AG08396 (cell line): ENCODE measurements around the gene ANGPTL7.

Experiments used
- DNase-seq: peaks from one replicate; pipeline ENCODE4 v3.0.0; 2012; ENCODE audit warnings: low spot score, mixed read lengths

Gene ANGPTL7

GRCh38 chr1:11204396-11205190 is 15.4 kb downstream of the ANGPTL7 start:
- no peak for DNase-seq

DNA sequence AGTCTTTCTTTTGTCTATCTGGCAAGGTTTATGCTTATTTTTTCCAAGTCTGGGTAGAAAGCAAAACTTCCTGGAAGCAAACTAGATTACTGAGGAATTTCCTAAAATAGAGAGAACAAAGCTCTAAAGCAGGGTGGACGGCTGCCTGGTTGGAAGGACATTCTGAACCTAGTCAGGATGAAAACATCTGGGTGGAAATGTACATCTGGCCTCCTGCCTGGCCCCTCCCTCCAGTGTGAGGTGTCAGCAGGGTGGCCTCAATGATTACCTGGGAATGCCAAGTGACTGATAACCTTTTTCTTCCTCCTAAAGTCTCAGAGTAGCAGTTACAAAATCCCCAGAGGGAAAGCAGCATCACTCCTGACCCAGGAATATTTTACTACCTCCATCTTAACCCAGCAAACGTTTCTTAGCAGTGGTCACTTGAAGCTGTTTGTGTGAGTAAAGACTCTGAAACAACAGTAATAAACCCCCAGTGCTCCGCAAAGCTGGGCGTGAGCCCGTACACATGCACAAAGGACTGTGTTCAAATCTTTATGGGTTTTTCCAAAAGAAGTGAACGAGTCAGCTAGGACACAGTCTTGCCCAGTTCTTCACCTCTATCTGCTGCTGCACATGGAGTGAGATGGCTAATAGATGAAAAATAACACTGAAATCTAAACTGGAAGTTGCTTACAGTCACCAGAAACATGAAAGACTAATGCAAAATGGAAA is 18.9 kb downstream of the ANGPTL7 start:
- DNase-seq, result no peak

GRCh38 chr1:11211461-11211860 is 22.3 kb downstream of the ANGPTL7 start:
- DNase-seq, result no peak

GRCh38 chr1:11211925-11212587 is 22.9 kb downstream of the ANGPTL7 start:
- DNase-seq, result no peak

GRCh38 chr1:11214698-11215380 is 25.7 kb downstream of the ANGPTL7 start:
- no peak for DNase-seq

GRCh38 chr1:11215381-11216005 is 26.3 kb downstream of the ANGPTL7 start:
- no peak for DNase-seq

DNA sequence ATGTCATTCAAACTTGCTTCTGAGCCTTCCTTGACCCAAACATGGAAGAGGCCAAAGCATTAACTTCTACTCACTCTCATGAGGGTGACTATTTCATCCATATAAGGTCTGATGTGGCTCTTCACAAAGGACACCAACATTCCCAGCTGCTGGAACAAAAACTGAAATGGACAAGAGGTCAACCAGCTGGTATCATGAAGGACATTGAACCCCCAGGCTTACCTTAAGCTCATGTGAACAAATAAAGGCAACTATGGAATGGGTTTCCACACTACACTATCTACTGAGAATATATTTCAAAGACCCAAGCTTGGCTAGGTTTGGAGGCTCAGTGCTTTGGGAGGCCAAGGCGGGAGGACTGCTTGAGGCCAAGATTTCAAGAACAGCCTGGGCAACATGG is 26.9 kb downstream of the ANGPTL7 start:
- no peak for DNase-seq

DNA sequence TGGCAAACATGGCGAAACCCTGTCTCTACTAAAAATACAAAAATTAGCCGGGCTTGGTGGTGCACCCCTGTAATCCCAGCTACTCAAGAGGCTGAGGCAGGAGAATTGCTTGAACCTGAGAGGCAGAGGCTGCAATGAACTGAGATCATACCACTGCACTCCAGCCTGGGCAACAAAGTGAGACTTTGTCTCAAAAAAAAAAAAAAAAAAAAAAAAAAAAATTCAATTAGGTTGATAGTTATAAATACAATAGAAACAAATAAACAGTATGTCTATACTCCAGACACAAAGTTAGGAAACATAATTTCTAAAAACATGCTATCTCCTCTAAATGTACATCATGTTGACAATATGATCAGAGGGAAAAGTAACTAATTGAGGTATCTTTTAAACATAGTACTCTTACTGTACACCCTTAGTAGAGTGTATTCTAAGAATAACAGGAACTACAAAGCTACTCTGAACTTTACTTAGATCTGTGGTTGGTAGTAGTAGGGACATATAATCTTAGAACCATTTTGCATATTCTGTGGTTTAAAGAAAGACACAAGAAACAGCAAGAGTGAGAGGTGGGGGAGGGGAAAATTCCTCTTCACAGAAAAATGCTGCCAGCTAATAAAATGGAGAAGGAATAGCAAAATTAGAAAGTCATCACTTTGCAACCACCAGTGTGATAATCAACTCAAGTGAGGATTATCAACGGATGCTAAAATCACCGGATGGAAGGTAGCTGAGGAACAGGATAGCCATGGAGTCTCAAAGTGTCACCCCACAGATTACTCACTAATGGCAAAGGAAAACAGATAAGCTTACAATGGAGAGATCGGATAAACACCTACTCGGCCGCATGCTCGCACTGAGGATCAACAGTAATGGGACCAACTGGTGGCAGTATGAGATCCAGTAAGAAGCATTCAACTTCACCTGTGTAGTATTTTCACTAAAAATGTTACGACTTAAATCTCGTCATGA is 38.2 kb downstream of the ANGPTL7 start:
- DNase-seq, result no peak

DNA sequence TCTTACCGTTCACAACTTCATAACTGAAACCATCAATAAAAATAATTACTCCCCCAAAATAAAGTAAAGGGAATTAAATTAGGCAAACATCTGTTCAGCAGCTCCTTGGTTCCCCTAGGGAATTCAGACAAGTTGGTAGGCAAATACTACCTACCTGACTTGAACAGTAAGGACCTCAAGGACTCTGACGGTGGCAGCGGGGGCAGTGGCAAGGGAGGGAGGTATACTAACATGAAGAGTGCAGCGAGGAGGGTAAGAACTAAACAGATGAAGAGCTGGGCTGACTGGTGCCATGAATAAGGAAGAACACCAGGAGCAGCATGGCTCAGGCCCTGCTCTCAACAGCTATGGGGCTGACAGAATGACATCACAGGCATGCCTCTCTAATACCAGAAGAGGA is 40.0 kb downstream of the ANGPTL7 start:
- no peak for DNase-seq

GRCh38 chr1:11233208-11233607 is 44.1 kb downstream of the ANGPTL7 start:
- no peak for DNase-seq

DNA sequence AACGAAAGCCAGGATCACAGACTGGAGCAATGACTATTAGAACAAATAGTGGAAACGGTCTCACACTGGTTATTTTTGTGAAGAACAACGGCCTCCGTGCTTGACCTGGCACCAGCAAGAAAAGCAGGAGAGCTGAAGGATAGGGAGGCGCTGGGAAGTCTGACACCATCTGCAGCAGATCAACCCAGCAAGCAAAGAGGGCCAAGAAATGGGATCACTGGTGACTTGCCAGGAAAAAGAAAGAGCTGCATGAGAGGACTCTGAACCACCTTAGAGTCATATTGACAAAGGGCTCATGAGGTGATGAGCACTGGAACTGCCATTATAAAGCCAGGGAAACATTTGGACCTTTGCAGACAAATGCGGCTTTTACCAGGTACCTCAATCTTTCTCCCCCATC is 48.2 kb downstream of the ANGPTL7 start:
- DNase-seq, result no peak

DNA sequence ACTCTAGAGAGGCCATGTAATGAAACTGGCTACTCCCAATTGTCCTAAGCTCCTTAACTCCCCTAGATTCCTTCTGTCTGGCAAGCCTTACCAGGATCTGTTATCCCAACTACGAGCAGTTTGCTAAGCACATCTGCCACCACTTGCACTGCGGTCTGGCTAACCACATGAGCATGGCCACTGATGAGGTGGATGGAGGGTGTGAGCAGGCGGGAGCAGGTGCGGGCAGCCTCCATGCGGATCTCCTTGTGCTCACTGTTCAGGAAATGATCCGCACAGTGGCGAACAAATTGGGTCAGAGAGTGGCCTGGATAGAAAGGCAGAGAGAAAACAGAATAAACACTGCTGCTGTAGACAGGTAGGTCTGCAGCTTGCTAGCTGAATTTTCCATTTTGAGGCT is 49.2 kb downstream of the ANGPTL7 start:
- DNase-seq, result no peak

DNA sequence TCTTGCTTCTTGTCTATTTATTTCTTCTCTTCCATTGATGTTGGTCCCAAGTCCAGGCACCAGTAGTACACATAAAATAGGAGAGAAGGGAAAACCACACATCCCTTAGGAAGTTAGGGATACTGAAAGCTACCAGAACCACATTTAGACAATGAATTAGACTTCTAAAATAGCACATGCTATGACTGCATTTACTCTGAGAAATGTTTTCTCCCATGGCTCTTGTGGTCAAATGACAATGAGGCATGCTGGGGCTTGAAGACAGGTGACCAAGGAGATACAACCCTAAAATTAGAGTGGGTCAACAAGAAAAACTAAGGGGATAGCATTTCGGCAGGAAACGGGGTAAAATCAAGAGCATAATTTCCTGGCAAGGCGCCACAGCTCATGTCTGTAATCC is 56.1 kb downstream of the ANGPTL7 start:
- no peak for DNase-seq
